DOHH2 (cell line): Measurements from ENCODE around the gene PRSS12.

ENCODE experiments used
- H3F3A ChIP-seq: fragments of 200-600 bp; sonication (generic), shearing (Covaris generic); 2 replicates; pipeline ENCODE4 v1.6.0; 2016; ENCODE audit warnings: antibody characterized with exemption, mild to moderate bottlenecking; ENCODE audit not compliant: control insufficient read depth, insufficient read depth
- H3K27ac ChIP-seq: fragments of 200-600 bp; sonication (generic); 2 replicates; pipeline ENCODE4 v1.5.1; 2014; ENCODE audit warnings: low read depth, mild to moderate bottlenecking, low read length, moderate library complexity
- H3K27me3 ChIP-seq: fragments of 200-600 bp; sonication (generic); 2 replicates; pipeline ENCODE4 v1.6.1; 2014; ENCODE audit warnings: mild to moderate bottlenecking, low read length, mixed read lengths; ENCODE audit not compliant: control insufficient read depth
- H3K36me3 ChIP-seq: fragments of 200-600 bp; sonication (generic); 2 replicates; pipeline ENCODE4 v1.6.1; 2014; ENCODE audit warnings: mild to moderate bottlenecking, low read length, moderate library complexity, mixed read lengths; ENCODE audit not compliant: control insufficient read depth
- H3K4me1 ChIP-seq: fragments of 200-600 bp; sonication (generic); 2 replicates; pipeline ENCODE4 v1.6.1; 2014; ENCODE audit warnings: mild to moderate bottlenecking, low read length, mixed read lengths; ENCODE audit not compliant: control insufficient read depth
- H3K4me2 ChIP-seq: fragments of 200-600 bp; sonication (generic); 2 replicates; pipeline ENCODE4 v1.6.0; 2014; ENCODE audit warnings: mild to moderate bottlenecking, low read length, moderate library complexity
- H3K4me3 ChIP-seq: fragments of 200-600 bp; sonication (generic); 2 replicates; pipeline ENCODE4 v1.5.1; 2014; ENCODE audit warnings: mild to moderate bottlenecking, low read length, mixed read lengths
- H3K79me2 ChIP-seq: fragments of 200-600 bp; sonication (generic); 2 replicates; pipeline ENCODE4 v1.6.1; 2014; ENCODE audit warnings: mild to moderate bottlenecking, low read length, mixed read lengths; ENCODE audit not compliant: control insufficient read depth
- H3K9me2 ChIP-seq: fragments of 200-600 bp; sonication (generic); replicated peaks from 2 replicates; pipeline ENCODE4 v1.6.1; 2014; ENCODE audit warnings: mild to moderate bottlenecking, low read length, mixed read lengths; ENCODE audit not compliant: control insufficient read depth
- H3K9me3 ChIP-seq: fragments of 200-600 bp; sonication (generic); 2 replicates; pipeline ENCODE4 v1.6.1; 2014; ENCODE audit warnings: antibody characterized with exemption, low read length, mixed read lengths; ENCODE audit not compliant: control insufficient read depth, insufficient read depth
- H4K20me1 ChIP-seq: fragments of 200-600 bp; sonication (generic); 2 replicates; pipeline ENCODE4 v1.6.0; 2014; ENCODE audit warnings: low read depth, mild to moderate bottlenecking, antibody characterized with exemption, low read length, moderate library complexity; ENCODE audit not compliant: control insufficient read depth, insufficient read depth
- CTCF ChIP-seq: fragments of 200-600 bp; sonication (generic); IDR thresholded peaks from one replicate; pipeline ENCODE4 v1.5.1; 2014; ENCODE audit warnings: antibody characterized with exemption, mild to moderate bottlenecking, low read depth, low read length; ENCODE audit not compliant: poor library complexity, severe bottlenecking
- EZH2phosphoT487 ChIP-seq: fragments of 200-600 bp; sonication (generic); IDR thresholded peaks from 2 replicates; pipeline ENCODE4 v1.6.1; 2017; ENCODE audit warnings: borderline replicate concordance, mild to moderate bottlenecking, antibody characterized with exemption, low read length, moderate library complexity, mixed read lengths

The PRSS12 gene

GRCh38 chr4:118290951-118291350 is 61.9 kb downstream of the PRSS12 start:
- H3F3A ChIP-seq = no peaks in the 10 kb centered on the region
- H3K9me2 ChIP-seq = no peaks in the 10 kb centered on the region
- H3K27ac ChIP-seq = no peak overlapping the region
- no peaks in the 10 kb centered on the region for H3K36me3 ChIP-seq
- TF ChIP-seq EZH2phosphoT487 (no peak), CTCF (no peak)
- H4K20me1 ChIP-seq = no peaks in the 10 kb centered on the region
- no peaks in the 10 kb centered on the region for H3K4me1 ChIP-seq
- peaks cover 14% of the 10 kb centered on the region; the same call in 1 of the 2 replicates for H3K27me3 ChIP-seq
- no peak overlapping the region for H3K4me3 ChIP-seq
- no peaks in the 10 kb centered on the region for H3K9me3 ChIP-seq
- no peak overlapping the region for H3K4me2 ChIP-seq
- no peaks in the 10 kb centered on the region for H3K79me2 ChIP-seq

GRCh38 chr4:118289794-118290193 is 63.0 kb downstream of the PRSS12 start:
- Histone ChIP-seq H3K4me3 (no peak overlapping the region), H3K4me1 (no peaks in the 10 kb centered on the region), H3K79me2 (no peaks in the 10 kb centered on the region), H3K36me3 (no peaks in the 10 kb centered on the region), H3K4me2 (no peak overlapping the region), H3K9me3 (no peaks in the 10 kb centered on the region), H3K27me3 (peaks cover 9% of the 10 kb centered on the region; the same call in 1 of the 2 replicates), H4K20me1 (no peaks in the 10 kb centered on the region), H3F3A (peaks cover 4% of the 10 kb centered on the region; the same call in 1 of the 2 replicates), H3K9me2 (no peaks in the 10 kb centered on the region), H3K27ac (no peak overlapping the region)
- no peak for TF ChIP-seq CTCF
- no peak for TF ChIP-seq EZH2phosphoT487

- no peak overlapping the region for H3K27ac ChIP-seq
- H3K27me3 ChIP-seq = peaks cover 3% of the 10 kb centered on the region; the same call in 1 of the 2 replicates
- no peak overlapping the region for H3K4me3 ChIP-seq
- H3K4me1 ChIP-seq = peaks cover 19% of the 10 kb centered on the region
- no peaks in the 10 kb centered on the region for H3K9me3 ChIP-seq
- no peak for TF ChIP-seq EZH2phosphoT487
- no peak for TF ChIP-seq CTCF
- H3K36me3 ChIP-seq = no peaks in the 10 kb centered on the region
- no peak overlapping the region for H3K4me2 ChIP-seq
- no peaks in the 10 kb centered on the region for H4K20me1 ChIP-seq
- H3K79me2 ChIP-seq = no peaks in the 10 kb centered on the region
- peaks cover 22% of the 10 kb centered on the region for H3F3A ChIP-seq
- H3K9me2 ChIP-seq = no peaks in the 10 kb centered on the region
Observed at GRCh38 chr4:118287711-118288451, 64.9 kb downstream of the PRSS12 start.
